Ramos (cell line): Measurements from ENCODE around the gene NPIPB9.
"Not testable (repeated sequence)": the region's sequence is repeated elsewhere in the genome, so short reads cannot be mapped to it uniquely, and the experiment has no call there.

Experiments
- in situ Hi-C: fragments of 300-500 bp; cut with MboI; formaldehyde crosslinking; loops from one replicate; pipeline ENCODE4 v1.14.3; 2022; ENCODE audit warnings: low sequenced_read_pairs; ENCODE audit not compliant: unreplicated experiment

Gene NPIPB9

GRCh38 chr16:28751487-28751886 is at the start of gene NPIPB9:
Gene NPIPB9 (plus strand): TSS chr16:28751787.
- in situ Hi-C loops, result not testable (repeated sequence)

DNA sequence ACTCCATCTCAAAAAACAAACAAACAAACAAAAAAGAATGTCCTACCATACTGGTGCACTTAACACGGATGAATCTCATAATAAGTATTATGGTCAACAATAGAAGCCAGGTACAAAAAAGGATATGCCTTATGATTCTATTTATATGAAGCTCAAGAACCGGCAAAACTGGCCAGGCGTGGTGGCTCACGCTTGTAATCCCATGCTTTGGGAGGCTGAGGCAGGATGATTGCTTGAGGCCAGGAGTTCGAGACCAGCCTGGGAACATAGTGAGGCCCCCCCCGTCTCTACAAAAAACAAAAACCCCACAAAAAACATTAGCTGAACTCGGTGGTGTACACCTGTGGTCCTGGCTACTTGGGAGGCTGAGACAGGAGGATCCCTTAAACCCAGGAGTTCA is 47.3 kb upstream of the NPIPB9 start:
- in situ Hi-C loops, result not testable (repeated sequence)

DNA sequence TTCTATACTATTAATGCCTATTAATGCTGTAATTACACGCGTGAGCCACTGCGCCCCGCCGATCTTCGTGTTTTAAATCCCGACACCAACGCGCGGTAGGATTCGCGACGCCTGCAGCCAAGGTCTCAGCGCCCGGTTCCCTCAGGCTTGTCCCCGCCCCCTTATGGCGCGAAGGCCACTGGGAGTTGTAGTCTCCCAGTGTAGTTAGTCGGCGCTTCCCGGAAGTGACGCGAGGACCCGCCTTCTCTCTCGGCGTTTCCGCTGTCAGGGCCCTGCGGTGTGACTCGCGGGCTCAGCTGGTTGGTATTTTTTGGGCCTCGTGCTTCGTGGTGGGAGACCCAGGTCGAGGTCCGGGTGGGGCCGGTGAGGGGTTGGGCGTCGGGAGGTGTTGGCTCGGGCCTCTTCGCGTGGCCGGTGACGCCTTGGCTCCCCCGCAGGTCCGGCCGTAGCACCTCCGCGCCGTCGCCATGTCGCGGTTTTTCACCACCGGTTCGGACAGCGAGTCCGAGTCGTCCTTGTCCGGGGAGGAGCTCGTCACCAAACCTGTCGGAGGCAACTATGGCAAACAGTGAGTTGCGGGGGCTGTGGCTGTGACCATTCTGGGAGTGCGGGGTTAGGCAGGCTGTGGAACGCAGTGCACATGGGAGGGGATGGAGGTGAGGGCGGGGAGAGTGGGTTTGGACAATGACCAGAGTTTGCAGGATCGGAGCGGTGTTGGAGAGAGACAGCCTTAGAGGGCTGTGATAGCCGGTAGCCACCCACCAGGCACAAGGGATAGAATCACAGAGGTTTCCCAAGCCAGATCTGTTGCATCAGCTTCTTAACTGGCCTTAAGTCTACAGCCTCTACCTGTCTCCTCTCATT is 40.1 kb upstream of the NPIPB9 start, which contains the start of gene EIF3C:
Gene EIF3C (plus strand): TSS at position 245 of the 864 bp plus-strand sequence. CDS start 223 bp downstream, at position 468.
- in situ Hi-C loops, result not testable (repeated sequence)

GRCh38 chr16:28722852-28723650 is 28.5 kb upstream of the NPIPB9 start:
- in situ Hi-C loops, result not testable (repeated sequence)

GRCh38 chr16:28731253-28731652 is 20.3 kb upstream of the NPIPB9 start:
- in situ Hi-C loops, result not testable (repeated sequence)

DNA sequence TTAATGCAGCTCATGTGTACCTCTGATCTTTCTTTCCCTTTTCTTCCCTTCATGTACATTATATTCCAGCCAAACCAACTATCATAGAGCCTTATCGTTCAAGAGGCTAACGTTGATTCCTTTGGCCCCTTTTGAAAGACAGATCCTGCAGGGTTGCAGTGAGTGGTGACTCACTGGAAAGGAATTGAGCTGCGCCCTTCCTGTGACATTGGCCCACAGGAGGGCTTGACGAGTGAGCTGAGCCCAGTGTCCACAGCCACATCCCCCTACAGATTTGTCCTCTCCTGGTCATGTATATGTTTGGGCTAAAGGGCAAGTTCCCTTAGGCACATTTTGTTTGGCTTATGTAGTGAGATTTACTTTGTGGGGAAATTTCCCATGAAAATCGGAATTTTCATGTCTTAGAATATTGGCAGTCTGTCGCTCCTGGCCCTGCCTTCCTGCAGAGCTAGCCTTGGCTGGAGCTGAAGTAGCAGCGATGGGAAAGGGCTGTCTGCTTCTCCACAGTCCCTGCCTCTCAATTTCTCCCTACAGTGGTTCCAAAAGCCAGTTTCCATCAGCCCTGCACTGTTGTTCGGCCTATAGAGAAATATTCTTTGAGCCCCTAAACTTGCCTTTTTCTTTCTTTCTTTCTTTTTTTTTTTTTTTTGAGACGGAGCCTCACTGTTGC is 19.0 kb upstream of the NPIPB9 start:
- in situ Hi-C loops, result not testable (repeated sequence)

- in situ Hi-C loops, result not testable (repeated sequence)
These were observed 11.8 kb upstream of the NPIPB9 start for GRCh38 chr16:28739787-28740186.

DNA sequence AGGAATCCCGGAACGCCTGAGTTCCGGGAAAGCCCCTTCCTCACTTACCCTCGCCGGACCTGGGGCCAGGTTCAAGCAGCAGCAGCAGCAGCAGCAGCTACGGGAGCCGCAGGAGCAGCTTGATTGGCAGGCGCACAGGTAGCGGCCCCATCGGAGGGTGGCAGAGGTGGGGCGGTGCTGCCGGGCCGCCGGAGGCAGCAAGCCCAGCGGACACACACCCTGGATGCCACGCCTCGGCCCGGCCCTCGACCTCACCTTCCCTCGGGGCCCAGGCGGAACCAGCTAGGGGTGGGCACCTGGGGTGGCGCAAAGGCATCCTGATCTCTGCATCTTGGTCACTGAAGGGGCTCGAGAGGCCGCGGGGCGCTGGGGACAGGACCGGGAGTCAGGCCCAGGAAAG is 11.0 kb upstream of the NPIPB9 start:
- in situ Hi-C loops, result not testable (repeated sequence)

DNA sequence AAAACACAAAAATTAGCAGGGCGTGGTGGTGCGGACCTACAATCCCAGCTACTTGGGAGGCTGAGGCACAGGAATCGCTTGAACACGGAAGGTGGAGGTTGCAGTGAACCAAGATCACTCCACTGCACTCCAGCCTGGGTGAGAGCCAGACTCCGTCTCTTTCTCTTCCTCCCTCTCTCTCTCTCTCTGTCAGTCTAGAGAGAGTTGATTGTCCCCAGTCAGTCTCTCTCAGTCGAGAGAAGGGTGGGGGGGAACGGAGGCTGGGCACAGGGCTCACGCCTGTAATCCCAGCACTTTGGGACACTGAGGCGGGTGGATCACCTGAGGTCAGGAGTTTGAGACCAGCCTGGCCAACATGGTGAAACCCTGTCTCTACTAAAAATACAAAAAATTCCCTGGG is 10.3 kb upstream of the NPIPB9 start:
- in situ Hi-C loops, result not testable (repeated sequence)

DNA sequence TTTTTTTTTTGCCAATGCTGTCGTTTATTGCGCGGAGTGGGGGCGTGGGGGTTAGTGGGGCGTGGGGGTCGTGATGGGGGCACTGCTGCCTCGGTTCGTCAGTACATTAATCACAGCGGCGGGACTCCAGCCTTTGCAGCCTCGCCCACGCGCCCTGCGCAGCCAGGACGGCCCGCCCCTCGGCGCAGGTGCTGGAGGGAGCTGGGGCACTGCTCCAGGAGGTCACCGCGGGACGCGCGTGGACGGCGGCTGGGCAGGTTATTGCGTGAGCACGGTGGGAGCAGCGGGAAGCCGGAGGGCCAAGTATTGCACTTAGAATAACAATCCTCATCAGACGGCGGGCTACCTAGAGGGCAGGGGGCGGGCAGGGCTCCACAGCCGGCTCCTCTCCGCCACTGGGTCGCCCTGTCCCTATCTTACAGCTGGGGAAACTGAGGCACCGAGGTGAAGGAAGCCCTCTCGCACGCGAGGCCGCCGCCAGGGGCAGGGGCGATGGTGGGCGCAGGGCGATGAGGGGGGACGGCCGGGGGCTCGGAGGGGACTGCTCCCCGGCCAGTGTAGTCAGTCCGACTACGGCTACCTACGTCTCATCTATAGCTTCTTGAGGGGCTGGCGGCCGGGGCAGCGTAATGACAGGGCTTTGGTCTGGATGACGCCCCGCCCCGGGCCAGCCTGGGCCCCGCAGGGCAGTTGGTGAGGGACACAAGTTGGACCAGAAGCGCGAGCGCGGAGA is 4.8 kb upstream of the NPIPB9 start:
- in situ Hi-C loops, result not testable (repeated sequence)

GRCh38 chr16:28749997-28750465 is 1.6 kb upstream of the NPIPB9 start:
- in situ Hi-C loops, result not testable (repeated sequence)

- in situ Hi-C loops, result not testable (repeated sequence)
These were observed 1.0 kb upstream of the NPIPB9 start for GRCh38 chr16:28750469-28751067.

DNA sequence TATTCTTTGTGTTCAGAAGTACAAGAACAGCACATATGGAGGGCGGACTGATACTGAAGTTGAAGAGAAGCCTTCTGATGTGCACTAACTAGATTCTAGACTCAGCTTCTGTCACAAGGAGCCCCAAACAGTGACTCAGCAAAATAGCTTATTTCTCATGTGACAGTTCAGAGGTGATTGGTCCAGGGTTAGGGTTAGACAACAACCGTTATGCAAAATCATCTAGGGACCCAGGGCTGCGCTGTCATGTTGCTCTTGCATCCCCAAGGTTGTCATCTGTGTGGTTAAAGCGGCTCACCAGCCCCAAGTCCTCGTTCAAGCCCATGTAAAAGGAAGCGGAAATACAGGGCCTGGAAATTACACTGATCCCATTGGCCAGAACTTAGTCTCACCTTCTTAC is 30.1 kb downstream of the NPIPB9 start:
- in situ Hi-C loops, result not testable (repeated sequence)

DNA sequence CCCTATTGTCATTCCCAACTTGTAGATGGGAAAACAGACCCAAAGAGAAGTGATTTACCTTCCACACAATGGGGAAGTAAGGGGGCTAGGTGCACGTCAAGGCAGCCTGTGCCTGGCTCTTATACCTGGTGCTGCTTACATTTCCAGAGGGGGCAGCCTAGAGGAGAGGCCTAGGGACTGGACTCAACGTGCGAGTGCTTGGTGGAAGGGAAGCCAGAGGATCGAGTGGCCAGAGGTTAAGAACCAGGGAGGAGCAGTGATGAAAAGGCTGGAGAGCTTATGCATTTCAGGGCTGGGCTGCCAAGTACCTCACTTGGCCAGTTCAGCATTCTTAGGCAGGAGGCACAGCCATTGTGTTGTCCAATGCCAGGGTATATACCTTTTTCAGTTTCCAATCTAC is 30.8 kb downstream of the NPIPB9 start:
- in situ Hi-C loops, result not testable (repeated sequence)

GRCh38 chr16:28802235-28803019 is 50.8 kb downstream of the NPIPB9 start:
- in situ Hi-C loops, result not testable (repeated sequence)

DNA sequence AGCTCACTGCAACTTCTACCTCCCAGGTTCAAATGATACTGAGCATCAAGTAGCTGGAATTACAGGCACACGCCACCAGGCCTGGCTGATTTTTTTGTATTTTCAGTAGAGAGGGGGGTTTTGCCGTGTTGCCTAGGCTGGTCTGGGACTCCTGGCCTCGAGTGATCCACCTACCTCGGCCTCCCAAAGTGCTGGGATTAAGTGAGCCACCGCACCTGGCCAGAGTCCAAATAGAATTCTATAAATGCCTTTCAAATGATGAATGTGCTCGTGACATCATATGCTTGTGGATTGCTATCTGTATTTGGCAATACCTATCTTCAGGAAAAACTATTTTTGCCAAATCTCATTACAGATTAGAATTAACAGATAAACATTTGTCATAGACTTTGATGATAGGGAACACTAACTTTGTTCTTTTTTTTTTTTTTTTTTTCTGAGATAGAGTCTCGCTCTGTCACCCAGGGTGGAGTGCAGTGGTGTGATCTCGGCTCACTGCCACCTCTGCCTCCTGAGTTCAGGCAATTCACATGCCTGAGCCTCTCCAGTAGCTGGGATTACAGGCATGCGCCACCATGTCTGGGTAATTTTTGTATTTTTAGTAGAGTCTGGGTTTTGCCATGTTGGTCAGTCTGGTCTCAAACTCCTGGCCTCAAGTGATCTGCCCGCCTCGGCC is 56.0 kb downstream of the NPIPB9 start:
- in situ Hi-C loops, result not testable (repeated sequence)

- in situ Hi-C loops, result no loop called here
These were observed 68.4 kb downstream of the NPIPB9 start for GRCh38 chr16:28820016-28820415.

- in situ Hi-C loops, result not testable (repeated sequence)
These were observed 69.0 kb downstream of the NPIPB9 start for GRCh38 chr16:28820546-28820945.
